22Rv1 (cell line): Measurements from ENCODE around the gene TLCD1.
A peak's percentile ranks its signal among the peaks of the same experiment; 100 is the strongest.

ENCODE experiments used
- H3K27ac ChIP-seq: fragments of 450-650 bp; 2 replicates; pipeline ENCODE4 v1.5.1; 2017
- ZFX ChIP-seq: fragments of 450-650 bp; IDR thresholded peaks from 2 replicates; pipeline ENCODE4 v1.6.1; 2017; ENCODE audit warnings: antibody characterized with exemption, borderline replicate concordance
- TF ChIP-seq, protein P1 (sequence below): fragments of 450-650 bp; IDR thresholded peaks from 2 replicates; pipeline ENCODE4 v1.5.1; 2017; ENCODE audit warnings: mild to moderate bottlenecking

The TLCD1 gene

GRCh38 chr17:28750178-28751047 lies 24.4 kb upstream of the TLCD1 start:
- TF ChIP-seq, protein P1, sequence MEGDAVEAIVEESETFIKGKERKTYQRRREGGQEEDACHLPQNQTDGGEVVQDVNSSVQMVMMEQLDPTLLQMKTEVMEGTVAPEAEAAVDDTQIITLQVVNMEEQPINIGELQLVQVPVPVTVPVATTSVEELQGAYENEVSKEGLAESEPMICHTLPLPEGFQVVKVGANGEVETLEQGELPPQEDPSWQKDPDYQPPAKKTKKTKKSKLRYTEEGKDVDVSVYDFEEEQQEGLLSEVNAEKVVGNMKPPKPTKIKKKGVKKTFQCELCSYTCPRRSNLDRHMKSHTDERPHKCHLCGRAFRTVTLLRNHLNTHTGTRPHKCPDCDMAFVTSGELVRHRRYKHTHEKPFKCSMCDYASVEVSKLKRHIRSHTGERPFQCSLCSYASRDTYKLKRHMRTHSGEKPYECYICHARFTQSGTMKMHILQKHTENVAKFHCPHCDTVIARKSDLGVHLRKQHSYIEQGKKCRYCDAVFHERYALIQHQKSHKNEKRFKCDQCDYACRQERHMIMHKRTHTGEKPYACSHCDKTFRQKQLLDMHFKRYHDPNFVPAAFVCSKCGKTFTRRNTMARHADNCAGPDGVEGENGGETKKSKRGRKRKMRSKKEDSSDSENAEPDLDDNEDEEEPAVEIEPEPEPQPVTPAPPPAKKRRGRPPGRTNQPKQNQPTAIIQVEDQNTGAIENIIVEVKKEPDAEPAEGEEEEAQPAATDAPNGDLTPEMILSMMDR = peak; percentile 99
- TF ChIP-seq ZFX = no peak
- peak overlapping the region; percentile 96 for H3K27ac ChIP-seq

DNA sequence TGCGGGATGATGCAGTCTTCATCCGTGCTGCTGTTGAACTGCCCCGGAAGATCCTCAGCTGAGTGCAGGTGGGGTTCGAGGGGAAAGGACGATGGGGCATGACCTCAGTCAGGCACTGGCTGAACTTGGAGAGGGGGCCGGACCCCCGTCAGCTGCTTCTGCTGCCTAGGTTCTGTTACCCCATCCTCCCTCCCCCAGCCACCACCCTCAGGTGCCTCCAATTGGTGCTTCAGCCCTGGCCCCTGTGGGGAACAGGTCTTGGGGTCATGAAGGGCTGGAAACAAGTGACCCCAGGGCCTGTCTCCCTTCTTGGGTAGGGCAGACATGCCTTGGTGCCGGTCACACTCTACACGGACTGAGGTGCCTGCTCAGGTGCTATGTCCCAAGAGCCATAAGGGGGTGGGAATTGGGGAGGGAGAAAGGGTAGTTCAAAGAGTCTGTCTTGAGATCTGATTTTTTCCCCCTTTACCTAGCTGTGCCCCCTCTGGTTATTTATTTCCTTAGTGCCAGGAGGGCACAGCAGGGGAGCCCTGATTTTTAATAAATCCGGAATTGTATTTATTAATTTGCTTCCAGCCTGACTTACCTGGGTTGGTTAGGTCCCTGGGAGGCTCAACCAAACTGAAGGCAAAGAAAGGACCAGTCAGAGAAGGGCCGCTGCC lies 23.6 kb upstream of the TLCD1 start:
- peak overlapping the region; percentile 96 for H3K27ac ChIP-seq
- TF ChIP-seq, protein P1 = no peak
- TF ChIP-seq ZFX = no peak

- no peak for TF ChIP-seq ZFX
- TF ChIP-seq, protein P1 = no peak
These were observed 23.0 kb upstream of the TLCD1 start for GRCh38 chr17:28748852-28749515.

GRCh38 chr17:28747801-28748750 lies 22.0 kb upstream of the TLCD1 start:
- peak overlapping the region; percentile 96 for H3K27ac ChIP-seq
- TF ChIP-seq ZFX = no peak
- TF ChIP-seq, protein P1 = no peak

More at GRCh38 chr17:28748852-28749515, 23.0 kb upstream of the TLCD1 start:
- peak overlapping the region; percentile 96 for H3K27ac ChIP-seq

DNA sequence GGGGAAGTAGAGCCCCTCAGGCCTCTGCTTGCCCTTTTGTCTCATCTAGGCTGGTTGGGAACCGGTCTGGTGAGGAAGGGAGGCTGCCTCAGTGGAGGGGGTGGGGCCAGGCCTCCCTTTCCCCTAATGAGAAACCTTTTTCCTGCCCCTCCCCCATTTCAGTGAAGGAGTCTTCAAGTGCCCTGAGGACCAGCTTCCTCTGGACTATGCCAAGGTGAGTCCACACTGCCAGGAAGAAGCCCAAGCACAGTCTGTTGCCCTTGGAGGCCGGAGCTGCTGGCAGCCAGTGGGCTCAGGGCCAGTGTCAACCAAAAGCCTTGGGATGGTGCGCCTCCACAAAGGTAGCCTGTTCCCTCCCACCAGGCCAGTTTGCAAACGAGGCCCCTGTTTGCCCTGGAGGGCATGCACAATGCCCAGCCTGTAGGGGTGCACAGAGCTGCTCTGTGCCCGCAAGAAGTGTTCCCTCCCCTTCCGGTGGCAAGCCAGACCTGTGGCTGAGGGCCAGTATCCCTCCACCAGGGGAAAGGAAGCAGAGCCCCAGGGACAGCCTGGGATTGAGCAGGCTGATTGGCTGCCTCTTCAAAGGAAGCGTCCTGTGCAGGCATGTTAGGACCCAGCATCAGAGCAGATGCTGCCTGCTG lies 21.1 kb upstream of the TLCD1 start:
- TF ChIP-seq, protein P1 = no peak
- TF ChIP-seq ZFX = no peak
- peak overlapping the region; percentile 96 for H3K27ac ChIP-seq

DNA sequence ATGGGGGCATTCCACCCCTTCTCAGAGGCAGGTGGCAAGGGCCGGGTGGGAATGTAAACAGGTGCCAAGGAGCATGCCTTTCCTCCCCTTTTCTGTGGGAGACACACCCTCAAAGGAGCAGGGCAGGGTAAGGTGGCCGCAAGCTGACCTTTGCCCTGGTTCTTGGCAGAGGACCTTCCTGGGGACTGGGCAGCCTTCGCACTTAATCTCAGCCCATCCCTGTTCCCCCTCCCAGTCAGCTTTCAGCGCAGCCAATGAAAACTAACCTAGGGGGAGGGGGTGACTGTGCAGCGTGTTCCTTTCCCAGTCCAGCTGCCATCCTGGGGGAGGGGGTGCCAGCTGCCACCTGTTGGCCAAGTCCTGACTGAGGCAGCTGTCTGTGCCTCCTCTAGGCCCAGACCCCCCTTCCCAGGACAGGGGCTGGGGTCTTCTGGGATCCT lies 20.6 kb upstream of the TLCD1 start:
- TF ChIP-seq, protein P1 = no peak
- no peak for TF ChIP-seq ZFX
- peak overlapping the region; percentile 96 for H3K27ac ChIP-seq
